HG02870 (cell line): ENCODE results near the gene G6PD.
"Not testable (repeated sequence)": the region's sequence is repeated elsewhere in the genome, so short reads cannot be mapped to it uniquely, and the experiment has no call there.

Experiments used
- ATAC-seq: cut with Tn5 transposase; IDR thresholded peaks from one replicate; pipeline ENCODE4 v1.9.1; 2021; ENCODE audit warnings: mild to moderate bottlenecking, moderate library complexity; ENCODE audit not compliant: unreplicated experiment

Gene G6PD

DNA sequence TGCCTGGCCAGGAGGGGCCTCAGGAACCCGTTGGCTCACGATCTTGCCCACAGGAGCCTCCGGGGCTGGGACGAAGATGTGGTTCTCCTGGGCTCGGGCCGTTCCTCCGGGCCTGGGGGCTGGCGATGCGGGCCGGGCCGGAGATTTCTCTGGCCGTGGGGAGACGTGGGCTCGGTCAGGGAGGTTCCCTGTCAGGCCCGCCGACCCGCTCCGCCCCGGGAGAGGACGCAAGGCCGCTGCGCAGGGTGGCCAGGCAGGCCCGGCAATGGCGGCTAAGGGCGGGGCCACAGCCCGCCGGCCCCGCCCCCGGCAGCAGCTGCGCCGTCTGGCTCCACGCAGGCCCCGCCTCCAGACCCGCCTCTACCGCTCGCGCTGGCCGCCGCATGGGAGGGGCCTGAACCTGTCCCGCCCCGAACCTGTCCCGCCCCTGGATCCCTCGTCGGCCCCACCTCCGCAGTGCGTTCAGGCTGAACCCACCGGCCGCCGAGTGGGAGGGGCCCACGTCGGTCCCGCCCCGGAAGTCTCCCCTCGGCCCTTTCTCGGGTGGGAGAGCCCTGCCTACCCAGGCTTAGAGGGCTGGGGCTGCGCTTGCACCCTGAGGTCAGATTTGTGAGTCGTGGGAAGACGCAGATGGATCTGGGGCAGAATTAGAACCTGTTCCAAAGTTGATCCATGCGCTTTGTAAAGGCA is 30.5 kb downstream of the G6PD start, which contains the start of gene FAM3A:
FAM3A (minus strand) TSS at position 267 of the 690 bp plus-strand sequence. CDS start 460 bp downstream, outside the sequence.
- peak; percentile 76 for ATAC-seq

- peak; percentile 10 for ATAC-seq
Observed at GRCh38 chrX:154515090-154515965, 31.3 kb downstream of the G6PD start.

DNA sequence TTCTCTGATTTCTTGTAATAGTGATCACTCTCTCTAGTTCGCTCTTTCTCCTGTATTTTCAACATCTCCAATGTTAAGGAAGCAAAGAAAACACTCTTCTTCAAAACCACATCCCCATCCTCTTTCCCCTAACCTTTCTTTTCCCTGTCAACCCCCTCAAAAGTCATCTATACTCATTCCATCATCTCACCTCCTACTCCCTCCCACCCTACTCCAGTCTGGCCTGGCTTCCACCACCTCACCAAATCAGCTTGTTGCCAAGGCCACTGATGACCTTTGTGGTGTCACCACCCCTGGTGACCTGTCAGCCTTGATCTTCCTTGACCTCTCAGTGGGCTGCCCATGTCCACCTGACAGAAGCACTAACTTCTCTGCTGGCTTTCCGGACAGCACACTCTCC is 32.9 kb downstream of the G6PD start:
- no peak for ATAC-seq

GRCh38 chrX:154512879-154513553 is 33.6 kb downstream of the G6PD start:
- ATAC-seq: no peak

DNA sequence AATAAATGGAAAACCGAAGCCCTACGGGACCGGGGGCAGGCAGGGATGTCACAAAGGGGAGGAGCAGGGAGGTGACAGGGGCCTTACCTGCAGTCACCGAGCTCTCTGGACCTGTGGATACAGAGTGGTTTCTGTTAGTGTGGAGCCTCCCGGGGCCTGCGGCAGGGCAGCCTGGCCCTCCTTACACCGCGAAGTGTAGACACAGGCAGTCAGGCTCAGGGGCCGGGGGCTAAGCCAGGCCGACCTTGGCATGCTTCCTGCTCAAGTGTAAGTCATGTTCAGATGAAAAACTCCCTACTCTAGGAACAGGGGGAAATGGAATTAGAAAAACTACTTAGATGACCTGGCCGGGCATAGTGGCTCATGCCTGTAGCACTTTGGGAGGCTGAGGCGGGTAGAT is 34.9 kb downstream of the G6PD start:
- ATAC-seq: no peak

DNA sequence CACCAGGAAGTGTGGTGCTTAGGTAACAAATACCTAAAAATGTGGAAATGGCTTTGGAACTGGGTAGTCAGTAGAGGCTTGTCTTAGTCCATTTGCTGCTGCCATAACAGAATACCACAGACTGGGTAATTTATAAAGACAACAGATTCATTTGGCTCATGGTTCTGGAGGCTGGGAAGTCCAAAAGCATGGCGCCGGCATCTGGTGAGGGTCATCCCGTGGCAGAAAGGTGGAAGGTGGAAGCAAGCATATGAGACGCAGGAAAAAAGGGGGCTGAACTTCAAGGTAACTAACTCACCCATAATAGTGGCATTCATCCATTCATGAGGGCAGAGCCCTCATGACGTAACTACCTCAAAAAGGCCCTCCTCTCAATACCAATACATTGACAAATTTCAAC is 37.2 kb downstream of the G6PD start:
- ATAC-seq: no peak

DNA sequence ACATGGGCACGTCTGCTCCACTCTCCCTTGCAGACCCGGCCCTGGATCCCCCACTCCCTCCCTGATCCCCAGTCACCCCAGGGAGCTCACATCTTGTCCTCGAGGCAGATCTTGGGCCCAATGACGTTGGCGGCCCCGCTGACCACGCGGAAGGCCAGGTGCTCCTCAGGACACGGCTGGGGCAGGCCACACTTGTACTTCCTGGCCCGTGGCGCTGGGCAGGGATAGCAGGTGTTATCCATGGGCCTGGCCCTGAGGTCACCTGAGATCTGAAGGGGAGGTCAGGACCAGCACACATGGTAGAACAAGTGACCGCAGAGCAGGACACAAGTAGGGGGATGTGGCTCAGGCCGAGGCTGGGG is 38.3 kb downstream of the G6PD start:
- ATAC-seq: no peak

DNA sequence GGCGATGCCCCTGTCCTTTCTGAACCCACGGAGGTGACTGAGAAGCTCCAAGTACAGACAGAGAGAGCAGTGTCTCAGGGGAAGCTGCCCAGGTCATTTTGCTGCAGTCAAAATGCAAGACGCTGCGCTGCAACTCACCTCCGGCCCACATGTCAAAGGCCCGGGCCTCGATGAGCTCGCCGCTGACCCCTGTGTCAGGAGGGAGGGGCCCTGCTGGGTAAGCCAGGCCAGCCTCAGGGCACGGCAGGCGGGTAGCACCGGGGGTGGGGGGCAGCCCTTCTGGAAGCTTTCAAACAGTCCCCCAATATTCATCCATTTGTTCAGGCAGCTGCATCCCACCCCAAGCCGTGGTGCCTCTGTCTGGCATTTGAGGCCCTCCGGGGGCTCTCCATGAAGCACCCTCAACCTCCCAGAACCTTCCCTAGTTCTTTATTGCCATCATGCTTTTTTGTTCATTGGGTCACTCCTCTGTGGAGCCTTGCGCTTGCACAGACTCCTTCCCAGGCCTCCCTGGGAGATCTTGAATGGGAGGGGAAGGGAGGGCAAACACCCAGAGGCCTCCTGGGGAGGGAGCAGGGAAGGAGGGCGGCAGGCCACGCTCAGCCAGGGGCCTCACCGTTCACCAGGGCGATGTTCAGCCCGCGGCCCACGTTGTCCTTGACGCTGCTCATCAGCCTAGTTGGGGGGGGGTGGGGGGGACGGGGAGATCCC is 38.8 kb downstream of the G6PD start:
- no peak for ATAC-seq

DNA sequence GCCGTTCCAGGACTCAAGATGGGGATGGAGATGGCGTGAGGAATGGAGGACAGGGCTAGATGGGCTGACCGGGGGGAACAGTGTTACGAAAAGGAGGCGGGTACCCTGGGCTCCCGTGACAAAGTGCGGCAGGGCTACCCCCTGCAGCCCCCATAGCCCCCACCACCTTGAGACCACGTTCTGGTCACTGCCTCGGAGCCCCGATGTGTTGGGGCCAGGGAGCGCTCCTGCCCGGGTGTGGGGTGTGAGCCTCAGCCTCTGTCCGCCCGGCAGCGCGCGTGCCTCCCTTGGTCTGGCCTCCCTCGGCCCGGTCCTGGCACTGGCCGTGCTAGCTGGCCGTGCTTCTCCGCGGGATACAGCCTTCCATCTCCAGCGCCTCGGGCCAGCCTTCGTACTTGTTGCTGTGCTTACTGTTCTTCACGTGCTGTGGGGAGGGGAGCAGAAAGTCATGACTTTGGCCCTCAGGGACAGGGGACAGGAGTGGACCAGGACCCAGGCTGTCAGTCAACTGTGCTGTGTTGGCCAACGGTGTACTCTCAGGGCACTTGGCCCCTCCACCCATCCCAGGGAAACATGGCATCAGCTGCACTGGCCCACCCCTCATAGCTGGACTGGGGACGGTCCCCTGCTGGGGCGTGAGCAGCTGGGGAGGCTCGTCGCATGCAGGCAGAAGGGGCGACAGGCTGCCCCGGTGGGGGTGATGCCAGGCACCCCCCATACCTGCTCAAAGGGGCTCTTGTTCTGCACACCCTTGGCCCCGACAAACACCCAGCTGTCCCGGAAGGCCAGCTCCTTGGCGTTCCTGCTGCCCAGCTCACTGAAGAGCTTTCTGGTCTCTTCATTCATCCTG is 39.9 kb downstream of the G6PD start:
- ATAC-seq: no peak

DNA sequence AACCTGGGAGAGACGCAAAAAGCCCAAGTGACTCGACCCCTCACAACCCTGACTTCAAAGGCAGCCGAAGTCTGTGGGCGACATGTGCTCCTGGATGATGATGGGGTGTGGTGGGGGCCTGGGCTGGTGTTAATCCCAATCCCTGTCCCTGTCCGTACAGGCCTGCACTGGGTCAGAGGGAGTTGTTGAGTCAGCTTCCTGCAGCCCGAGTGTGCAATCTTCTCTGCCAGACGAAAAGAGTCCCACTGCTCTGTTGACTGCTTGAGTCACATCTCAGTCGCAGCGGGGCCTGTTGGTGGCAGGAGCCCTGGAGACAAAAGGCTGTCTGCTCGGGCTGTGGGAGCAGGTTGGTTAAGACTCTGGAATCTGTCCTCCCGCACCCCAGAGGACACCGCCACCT is 40.9 kb downstream of the G6PD start:
- no peak for ATAC-seq

GRCh38 chrX:154502989-154503388 is 43.7 kb downstream of the G6PD start:
- ATAC-seq: no peak

DNA sequence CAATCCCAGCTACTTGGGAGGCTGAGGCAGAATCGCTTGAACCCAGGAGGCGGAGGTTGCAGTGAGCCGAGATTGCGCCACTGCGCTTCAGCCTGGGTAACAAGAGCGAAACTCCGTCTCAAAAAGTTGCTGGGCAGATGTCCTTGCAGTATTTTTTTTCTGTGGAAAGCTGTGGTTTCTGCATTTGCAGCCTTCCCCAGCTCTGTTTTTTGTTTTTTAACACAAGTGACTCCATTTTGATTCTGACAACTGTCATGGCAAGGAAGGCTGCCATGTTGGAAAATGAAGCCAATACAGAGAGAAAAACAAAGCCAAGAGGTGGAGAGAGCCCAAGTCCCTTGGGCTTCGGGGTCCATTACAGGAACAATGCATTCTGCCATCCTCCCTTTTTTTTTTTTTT is 44.5 kb downstream of the G6PD start:
- ATAC-seq: no peak

GRCh38 chrX:154501423-154501822 is 45.2 kb downstream of the G6PD start:
- ATAC-seq: not testable (repeated sequence)

GRCh38 chrX:154496591-154497137 is 50.0 kb downstream of the G6PD start:
- not testable (repeated sequence) for ATAC-seq

- no peak for ATAC-seq
Observed at GRCh38 chrX:154495472-154495922, 51.1 kb downstream of the G6PD start.

GRCh38 chrX:154494715-154495114 is 51.9 kb downstream of the G6PD start:
- ATAC-seq: no peak

DNA sequence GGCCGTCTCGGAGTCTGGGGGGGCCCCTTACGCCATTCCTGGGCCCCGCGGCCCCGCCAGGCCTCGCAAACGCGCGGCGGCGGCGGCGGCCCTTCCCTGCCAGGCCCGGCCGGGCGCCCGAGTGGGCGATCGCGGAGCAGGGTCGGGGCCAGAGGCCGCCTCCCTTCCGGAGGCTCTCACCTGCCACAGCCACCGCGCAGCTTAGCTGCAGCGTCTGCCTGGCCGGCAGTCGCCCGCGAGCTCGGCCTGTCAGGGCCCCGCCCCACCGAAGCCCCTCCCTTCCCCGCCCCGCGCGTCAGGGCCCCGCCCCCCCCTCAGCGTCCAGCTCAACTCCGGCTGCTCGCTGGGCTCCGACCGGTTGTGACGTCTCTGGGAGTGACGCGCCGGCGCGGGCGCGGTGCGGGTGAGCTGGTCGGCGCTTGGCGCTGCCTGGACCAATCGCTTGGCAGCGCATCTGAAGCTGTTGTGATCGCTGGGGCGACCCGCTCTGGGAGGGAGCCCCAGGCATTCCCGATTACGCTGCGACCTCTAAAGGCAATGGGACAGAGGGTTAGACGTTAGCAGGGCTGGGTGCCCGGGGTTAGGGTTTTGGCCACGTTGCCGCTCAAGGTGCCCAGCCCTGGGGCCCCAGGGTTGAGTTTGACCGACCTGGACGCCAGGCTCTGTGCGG is 56.1 kb downstream of the G6PD start, which contains the start of gene SLC10A3:
SLC10A3 (minus strand) TSS at position 216 of the 670 bp plus-strand sequence. CDS start 1,689 bp downstream, outside the sequence.
- ATAC-seq: peak; percentile 67

DNA sequence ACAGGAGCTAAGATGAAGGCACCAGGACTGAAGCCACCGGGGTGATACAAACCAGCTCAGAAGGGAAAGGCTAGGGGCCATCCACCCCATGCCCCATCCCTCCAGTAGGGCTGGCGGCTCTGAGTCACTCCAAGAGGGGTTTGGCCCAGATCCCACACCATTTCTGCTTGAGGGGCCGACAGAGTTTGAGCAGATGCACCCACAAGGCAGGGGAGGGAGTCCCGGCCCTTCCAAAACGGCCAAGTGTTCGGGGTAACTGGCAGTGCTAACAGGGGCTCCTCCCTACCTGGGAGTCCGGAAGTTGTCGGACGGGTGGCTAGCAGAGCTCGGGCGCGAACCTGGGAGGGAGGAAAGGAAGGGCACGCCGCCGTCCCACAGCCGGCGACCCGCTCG is 56.6 kb downstream of the G6PD start:
- no peak for ATAC-seq

DNA sequence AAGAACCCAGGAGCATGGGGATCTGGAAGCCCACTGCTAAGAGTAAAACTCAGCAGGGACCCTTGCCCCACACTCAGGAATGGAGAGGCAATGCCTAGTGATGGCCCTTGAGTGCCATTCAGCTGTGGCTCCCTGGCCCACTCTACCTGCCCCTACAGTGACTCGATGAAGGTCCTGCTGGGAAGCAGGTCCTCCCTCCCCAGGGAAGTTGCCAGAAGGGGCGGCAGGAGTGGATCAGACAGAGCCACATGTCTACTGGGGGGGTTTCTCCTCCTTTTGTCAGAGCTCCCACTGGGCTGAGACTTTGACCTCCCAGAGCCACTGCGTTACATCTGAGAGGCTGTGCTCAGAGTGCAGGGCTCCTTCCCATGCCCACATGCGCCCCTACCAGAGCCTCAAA is 57.5 kb downstream of the G6PD start:
- ATAC-seq: no peak
